GM21619 (cell line): Measurements from ENCODE around the gene CD55.

Source experiments
- ATAC-seq: cut with Tn5 transposase; IDR thresholded peaks from one replicate; pipeline ENCODE4 v1.9.1; 2021; ENCODE audit not compliant: unreplicated experiment

CD55 gene, protein sequence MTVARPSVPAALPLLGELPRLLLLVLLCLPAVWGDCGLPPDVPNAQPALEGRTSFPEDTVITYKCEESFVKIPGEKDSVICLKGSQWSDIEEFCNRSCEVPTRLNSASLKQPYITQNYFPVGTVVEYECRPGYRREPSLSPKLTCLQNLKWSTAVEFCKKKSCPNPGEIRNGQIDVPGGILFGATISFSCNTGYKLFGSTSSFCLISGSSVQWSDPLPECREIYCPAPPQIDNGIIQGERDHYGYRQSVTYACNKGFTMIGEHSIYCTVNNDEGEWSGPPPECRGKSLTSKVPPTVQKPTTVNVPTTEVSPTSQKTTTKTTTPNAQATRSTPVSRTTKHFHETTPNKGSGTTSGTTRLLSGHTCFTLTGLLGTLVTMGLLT

DNA sequence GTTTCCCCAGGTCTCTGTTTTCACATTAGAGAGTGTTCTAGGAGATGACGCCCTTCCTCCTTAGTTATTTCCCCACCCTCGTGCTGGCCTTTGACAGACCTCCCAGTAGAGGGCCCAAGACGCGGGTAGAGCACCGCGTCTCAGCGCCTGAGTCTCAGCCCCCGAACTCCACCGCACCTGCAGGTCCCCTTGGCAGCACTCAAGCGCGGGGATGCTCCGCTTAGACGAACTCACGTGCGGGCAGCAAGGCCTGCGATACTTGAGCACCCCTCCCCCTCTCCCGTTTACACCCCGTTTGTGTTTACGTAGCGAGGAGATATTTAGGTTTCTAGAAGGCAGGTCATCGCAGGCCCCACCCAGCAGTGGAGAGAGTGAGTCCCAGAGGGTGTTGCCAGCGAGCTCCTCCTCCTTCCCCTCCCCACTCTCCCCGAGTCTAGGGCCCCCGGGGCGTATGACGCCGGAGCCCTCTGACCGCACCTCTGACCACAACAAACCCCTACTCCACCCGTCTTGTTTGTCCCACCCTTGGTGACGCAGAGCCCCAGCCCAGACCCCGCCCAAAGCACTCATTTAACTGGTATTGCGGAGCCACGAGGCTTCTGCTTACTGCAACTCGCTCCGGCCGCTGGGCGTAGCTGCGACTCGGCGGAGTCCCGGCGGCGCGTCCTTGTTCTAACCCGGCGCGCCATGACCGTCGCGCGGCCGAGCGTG, at the start of gene CD55:
CD55 (plus strand) TSS at position 600 of the 711 bp plus-strand sequence; CDS start at position 688, 88 bp downstream.
- peak; percentile 91 for ATAC-seq

DNA sequence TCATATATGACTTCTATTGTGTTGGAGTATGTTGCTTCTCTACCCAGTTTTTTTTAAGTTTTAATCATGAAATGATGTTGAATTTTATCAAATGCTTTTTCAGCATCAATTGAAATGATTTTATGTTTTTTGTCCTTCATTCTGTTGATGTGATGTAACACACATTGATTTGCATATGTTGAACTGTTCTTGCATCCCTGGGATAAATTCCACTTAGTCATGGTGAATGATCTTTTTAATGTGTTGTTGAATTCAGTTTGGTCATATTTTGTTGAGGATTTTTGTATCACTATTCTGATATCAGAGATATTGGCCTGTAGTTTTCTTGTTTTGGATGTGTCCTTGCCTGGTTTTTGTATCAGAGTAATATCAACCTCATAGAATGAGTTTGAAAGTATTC, 46.6 kb upstream of the CD55 start:
- ATAC-seq, result no peak

DNA sequence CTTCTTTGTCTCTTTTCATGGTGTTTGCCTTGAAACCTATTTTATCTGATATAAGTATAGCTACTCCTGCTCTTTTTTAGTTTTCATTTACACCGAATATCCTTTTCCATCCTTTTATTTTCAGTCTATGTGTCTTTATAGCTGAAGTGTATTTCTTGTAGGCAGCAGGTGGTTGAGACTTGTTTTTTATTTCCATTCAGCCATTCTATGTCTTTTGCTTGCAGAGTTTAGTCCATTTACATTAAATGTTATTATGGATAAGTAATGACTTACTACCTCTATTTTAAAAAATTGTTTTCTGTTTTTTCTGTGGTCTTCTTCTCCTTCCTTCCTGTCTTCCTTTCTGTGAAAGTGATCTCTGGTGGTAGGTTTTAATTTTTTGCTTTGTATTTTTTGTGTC, 45.0 kb upstream of the CD55 start:
- ATAC-seq, result no peak

DNA sequence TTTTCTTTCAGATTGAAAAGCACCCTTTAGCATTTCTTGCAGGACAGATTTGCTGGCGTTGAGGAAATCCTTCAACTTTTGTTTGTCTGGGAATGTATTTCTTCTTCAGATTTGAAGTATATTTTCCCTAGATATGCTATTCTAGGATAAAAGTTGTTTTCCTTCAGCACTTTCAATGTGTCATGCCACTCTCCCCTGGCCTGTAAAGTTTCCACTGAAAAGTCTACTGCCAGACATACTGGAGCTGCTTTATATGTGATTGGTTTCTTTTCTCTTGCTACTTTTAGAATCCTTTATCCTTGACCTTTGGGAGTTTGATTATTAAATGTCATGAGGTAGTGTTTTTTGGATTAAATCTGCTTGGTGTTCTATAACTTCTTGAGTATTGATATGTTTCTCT, 44.2 kb upstream of the CD55 start:
- ATAC-seq, result no peak

DNA sequence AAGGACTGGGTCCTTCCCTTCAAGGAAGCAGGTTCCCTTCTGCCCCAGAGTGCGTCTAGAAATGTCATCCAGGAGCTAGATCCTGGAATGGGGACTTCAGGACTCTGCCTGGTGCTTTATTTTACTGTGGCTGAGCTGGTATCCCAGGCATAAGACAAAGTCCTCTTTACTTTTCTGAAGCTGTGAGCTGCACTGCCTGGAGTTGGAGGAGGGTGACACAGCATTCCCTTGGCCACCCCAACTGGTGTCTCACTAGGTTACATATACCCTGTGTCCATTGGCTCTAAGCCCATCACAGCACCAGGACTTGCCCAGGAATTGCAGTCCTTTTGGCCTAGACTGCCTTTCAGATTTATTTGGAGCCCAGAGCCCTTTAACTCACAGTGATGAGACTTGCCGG, 41.8 kb upstream of the CD55 start:
- no peak for ATAC-seq

DNA sequence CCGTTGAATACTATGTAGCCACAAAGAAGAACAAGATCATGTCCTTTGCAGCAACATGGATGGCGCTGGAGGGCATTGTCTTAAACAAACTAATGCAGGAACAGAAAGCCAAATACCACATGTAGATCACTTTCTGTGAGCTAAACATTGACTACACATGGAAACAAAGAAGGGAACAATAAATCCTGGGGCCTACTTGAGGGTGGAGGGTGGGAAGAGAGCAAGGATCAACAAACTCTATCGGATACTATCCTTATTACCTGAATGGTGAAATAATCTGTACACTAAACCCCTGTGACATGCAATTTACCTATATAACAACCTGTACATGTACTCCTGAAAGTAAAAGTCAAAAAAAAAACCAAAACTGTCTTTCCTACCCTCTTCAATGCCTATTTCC, 40.8 kb upstream of the CD55 start:
- ATAC-seq, result no peak

DNA sequence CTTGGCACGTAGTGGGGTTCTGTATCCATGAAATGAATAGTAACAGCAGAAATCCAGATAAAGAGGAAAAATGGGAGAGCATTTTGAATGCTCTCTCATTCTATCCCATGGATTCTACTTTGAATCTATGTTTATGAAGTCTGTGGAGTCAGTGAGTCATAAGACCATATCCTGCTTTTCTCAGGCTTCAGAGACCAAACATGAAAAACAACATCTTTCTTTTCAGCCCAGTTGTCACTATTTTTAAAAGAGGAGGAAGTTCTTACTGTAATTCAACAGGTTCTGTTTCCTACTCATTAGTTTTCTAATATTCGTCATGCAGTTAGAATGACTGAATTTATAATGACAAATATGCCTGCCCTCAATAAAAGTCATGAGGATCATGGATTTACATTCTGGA, 39.4 kb upstream of the CD55 start:
- ATAC-seq, result no peak

DNA sequence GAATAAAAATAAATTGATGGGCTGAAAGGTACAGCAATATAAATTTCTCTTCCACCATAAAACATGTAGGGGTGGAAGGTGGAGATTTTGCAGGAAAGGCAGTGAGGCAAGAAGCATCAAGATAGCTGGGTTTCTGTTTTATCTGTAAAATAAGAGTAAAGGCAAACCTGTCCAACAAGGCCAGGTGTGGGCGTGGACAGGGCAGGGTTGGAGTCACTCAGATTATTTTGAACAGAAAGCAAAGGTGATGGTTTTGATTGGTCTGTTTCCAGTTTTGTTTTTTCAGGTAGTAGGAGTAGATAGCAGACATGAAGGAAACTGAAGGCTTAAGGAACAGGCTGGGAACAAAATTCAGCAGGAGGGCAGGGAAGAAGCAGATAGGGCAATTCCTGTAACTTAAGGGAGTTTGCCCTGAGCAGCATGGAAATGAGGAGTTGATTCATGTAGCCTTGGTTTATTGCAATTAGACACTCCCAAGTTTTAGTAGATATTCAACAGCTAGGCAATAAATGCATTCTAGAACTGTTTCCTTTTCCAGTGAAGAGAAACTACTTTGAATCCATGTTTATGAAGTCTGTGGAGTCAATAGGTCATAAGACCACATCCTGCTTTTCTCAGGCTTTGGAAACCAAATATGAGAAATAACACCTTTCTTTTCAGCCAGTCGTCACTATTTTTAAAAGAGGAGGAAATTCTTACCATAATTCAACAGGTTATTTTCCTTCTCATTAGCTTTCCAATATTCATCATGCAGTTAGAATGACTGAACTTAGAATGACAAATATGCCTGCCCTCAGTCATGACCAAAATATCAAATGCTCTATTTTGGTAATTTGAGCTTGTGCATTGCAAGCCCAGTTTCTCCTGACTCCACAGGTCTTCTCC, 38.7 kb upstream of the CD55 start:
- no peak for ATAC-seq

DNA sequence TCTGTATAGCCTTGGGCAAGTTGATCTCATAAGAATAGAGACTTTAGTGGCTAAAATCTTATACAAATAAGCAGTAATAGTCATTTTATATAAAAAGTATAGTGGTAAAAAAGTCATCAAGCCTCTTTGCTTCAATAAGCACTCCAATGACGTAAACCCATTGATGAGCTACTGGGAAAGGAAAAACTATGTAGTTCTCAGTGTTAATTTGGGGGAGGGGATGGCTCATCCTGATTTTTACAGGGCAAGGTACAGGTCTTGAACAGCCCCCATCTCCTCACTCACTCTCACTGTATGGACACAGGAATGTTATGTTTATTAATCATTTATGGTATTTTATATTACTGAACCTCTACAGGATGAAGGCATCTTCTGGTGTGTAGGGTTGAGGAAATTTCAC, 38.1 kb upstream of the CD55 start:
- no peak for ATAC-seq

DNA sequence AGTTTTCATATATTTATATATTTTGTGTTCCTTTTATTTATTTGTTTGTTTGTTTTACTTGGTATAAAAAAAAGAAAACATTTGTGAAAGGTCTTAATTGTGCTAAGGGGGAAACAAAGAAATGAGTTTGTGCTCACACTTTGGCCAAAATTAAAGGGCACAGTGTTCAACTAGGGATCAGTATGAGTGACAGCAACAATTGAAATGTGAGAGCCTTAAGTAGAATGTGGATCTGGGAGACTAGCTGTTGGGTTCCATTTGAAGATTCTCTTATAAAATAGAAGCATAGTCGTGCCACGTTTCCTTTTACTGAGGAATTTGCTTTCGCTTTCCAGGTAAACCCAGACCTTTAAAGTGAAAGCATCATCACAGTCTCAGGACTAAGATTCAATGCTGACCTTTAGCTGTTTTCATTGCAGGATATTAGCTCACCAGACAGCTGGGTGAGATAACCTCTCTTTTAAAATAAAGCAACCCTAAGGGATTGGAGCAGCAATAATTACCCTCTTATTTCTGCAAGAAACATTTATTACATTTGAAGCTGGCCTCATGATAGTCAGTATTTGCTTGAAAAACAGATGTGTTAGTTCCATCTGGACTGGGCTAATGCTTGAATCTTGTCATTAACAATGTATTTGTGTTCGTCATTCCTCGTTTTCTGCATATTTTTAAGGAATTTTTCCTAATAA, 37.1 kb upstream of the CD55 start:
- no peak for ATAC-seq

DNA sequence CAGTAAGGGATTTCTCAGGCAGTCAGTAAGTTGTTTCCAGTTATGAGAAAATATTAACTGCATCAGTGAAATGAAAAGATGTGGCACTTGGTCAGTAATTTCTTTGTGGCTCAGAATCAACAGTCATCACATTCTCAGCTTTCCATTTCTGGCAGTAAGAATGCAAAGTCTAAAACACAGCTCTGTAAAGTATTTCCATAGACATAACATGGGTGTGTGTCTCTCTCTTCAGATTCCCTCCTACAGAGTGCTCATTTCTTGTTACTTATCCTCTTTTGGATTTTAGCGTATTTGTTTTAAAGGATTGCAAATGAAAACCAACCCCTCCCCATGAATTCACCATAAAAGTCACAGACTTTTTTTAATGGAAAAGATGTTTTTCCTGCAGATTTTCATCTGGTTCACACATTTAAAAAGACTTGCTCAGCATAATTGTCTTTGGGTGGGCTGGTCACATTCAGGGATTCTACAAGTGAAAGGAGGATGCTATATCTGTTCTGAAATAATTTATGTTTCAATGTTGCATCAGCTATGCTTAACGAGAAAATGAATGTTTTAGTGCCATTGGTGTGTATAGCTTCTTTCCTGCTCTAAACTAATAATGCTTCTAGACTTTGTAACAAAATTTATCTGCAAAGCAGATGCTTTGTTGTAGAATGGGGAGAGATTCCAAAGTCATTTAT, 34.6 kb upstream of the CD55 start:
- no peak for ATAC-seq

DNA sequence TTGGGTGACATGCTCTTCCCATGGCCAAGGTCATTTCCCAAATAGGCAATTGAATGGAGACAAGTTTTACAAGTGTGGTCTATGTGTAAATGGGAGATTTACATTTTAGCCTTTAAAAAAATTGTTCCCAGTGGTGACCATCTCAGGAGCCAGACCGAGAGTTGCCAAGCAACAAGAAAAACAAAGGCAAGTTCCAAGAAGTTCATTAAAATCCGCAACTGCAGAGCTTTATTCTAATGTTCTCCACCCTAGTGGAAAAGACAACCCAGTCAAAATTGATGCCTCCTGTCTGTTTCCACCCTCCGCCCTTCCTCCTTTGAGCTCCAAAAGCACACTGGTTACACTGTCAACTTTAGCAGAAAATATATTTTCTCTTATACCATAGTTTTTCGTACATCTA, 33.2 kb upstream of the CD55 start:
- ATAC-seq, result no peak

DNA sequence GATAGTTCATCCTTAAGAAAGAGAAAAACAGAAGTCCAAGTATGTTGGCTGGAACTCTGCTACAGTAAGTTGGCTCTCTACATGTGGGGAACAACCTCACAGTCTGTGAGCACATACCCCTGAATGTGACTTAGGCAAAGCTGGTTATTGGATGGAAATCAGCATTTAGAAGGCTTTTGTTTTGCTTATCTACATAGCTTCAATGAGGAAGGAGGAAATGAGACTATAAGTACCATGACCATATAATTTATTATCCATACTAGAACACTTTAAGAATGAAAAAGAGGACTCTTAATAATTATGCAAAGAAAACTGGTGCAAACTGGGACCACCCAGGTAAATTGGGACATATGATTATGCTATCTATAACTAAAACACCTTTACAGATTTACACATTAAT, 31.7 kb upstream of the CD55 start:
- ATAC-seq, result no peak

DNA sequence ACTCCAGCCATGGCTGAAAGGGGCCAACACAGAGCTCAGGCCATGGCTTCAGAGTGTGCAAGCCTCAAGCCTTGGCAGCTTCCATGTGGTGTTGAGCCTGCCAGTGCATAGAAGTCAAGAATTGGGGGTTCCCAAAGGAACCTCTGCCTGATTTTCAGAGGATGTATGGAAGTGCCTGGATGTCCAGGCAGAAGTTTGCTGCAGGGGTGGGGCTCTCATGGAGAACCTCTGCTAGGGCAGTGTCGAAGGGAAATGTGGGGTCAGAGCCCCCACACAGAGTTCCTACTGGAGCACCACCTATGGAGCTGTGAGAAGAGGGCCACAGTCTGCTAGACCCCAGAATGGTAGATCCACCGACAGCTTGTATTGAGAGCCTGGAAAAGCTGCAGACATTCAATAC, 29.8 kb upstream of the CD55 start:
- ATAC-seq, result no peak

DNA sequence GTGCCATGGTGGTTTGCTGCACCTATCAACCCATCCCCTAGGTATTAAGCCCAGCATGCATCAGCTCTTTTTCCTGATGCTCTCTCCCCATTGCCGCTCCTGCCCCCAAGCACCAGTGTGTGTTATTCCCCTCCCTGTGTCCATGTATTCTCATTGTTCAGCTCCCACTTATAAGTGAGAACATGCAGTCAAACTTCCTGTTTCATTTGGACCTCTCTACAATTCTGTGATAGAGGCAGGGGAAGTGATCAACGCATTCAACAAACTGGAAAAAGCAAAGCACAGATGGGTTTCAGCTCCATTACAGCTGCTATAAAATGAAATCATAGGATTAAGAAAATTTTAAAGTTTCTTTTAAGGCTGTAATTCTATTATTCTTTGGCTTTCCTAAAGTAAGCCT, 23.3 kb upstream of the CD55 start:
- no peak for ATAC-seq

DNA sequence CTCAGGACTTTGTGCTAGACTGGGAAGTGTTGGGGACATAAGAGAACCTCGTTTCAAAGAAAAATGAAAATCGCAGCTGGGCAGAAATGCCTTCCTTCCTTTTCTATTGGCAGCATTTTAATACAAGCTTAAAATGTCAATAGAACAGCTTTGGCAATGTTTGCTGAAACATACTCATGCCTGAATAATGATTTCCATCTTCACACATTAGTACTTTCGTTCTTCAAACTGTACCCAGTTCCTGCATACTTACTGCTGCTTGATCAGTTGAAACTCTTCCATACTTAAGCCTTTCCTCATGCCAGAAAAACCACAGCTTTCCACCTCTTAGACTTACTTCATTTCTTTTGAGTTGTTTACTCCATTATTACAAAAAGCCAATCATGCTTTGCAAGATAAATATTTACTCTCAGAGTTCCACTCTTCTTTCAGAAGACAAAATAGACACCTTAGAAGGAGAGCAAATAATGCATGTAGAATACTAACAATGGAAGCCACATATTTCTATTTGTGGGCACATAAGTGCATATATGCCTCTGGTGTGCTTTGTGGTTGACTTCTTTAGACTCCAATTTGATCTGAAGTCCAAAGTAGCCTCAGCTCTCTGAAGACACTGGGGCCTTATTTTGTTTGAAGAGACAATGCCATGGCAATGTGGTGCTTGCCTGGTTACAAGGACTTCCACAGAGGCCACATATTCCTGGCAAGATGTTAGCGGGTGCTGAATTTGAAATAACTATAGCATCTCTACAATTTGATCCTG, 22.7 kb upstream of the CD55 start:
- no peak for ATAC-seq

DNA sequence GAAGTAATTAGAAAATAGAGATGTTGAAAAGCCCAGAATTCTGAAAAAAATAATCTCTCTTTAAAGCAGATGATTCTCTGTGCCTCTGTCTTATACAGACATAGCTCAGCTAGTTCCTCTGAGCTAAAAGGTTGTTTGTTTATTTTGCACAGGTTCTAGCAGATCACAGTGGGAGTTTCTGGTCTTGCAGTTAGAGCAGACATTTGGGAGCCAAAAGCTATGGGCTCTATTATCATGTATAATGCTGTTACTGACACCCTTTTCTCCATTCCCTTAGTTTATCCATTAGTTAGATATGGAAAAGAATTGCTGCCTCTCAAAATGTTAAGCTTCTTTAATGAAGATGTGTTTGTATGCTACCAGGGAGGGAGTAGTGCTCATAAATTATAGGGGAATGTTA, 20.5 kb upstream of the CD55 start:
- no peak for ATAC-seq

DNA sequence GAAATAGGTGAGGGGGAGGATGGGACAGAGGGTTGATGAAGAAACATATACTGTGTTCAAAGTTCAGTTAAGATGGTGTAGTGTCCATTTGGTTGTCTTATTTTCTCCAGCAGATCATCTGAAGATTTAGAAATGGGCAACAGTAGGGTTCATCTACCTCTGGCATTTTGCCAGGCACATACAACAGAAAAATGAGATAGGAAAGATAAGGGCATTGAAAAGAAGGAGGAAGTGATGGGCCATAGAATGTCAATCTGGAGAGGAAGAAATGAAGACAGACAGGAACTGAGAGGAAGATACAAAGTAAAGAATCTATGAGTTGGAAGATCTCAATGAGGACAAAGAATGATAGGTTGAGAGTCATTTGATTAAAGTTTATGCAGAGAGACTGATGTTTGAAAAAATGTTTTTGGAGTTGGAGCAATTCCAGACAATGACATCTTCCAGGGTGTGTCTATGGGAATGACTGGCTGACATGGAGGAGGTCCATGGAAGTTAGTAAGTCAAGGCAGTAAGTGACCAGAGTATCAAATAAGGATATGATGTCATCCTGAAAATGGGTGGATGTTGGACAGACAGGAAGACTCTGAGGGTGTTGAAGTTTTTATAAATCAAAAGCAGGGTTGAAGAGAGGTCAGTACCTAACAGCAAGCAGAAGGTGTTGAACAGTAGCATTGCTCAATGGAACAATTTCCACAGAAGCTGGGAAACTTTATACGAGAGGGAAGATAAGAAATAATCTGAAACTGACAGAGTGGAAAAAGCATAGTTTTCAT, 18.7 kb upstream of the CD55 start:
- ATAC-seq, result no peak
